WTC11 (cell line): ENCODE results near the gene MIA3.

ENCODE experiments used
- CTCF ChIP-seq: fragments of 200-600 bp; IDR thresholded peaks from 2 replicates; pipeline ENCODE4 v1.8.0; 2022; ENCODE audit warnings: antibody characterized with exemption
- E2F5 ChIP-seq: sonication (generic); formaldehyde crosslinking; IDR thresholded peaks from 2 replicates; pipeline ENCODE4 v1.8.1; 2022; ENCODE audit warnings: mild to moderate bottlenecking, moderate library complexity, missing genetic modification reagents
- JUN ChIP-seq: sonication (generic); formaldehyde crosslinking; IDR thresholded peaks from 2 replicates; pipeline ENCODE4 v1.8.0; 2023; ENCODE audit warnings: mild to moderate bottlenecking, missing genetic modification reagents
- SP1 ChIP-seq: sonication (generic); formaldehyde crosslinking; conservative IDR thresholded peaks from 2 replicates; pipeline ENCODE4 v1.8.1; 2022; ENCODE audit warnings: missing genetic modification reagents
- USF2 ChIP-seq: sonication (generic); formaldehyde crosslinking; IDR thresholded peaks from 2 replicates; pipeline ENCODE4 v1.8.1; 2023; ENCODE audit warnings: mild to moderate bottlenecking, missing genetic modification reagents, moderate library complexity
- ZBTB21 ChIP-seq: sonication (generic); formaldehyde crosslinking; IDR thresholded peaks from 2 replicates; pipeline ENCODE4 v1.8.1; 2023; ENCODE audit warnings: mild to moderate bottlenecking, missing genetic modification reagents, borderline replicate concordance
- ZNF416 ChIP-seq: fragments of 250-450 bp; sonication (Bioruptor Pico); IDR thresholded peaks from 2 replicates; pipeline ENCODE4 v1.9.0; 2021; ENCODE audit warnings: mild to moderate bottlenecking, inconsistent platforms
- ZNF671 ChIP-seq: fragments of 250-450 bp; sonication (Bioruptor Pico); IDR thresholded peaks from 2 replicates; pipeline ENCODE4 v1.8.0; 2021; ENCODE audit warnings: mild to moderate bottlenecking
- TF ChIP-seq, protein P1 (sequence below): sonication (generic); formaldehyde crosslinking; IDR thresholded peaks from 2 replicates; pipeline ENCODE4 v1.8.0; 2022; ENCODE audit warnings: mild to moderate bottlenecking, missing genetic modification reagents

DNA sequence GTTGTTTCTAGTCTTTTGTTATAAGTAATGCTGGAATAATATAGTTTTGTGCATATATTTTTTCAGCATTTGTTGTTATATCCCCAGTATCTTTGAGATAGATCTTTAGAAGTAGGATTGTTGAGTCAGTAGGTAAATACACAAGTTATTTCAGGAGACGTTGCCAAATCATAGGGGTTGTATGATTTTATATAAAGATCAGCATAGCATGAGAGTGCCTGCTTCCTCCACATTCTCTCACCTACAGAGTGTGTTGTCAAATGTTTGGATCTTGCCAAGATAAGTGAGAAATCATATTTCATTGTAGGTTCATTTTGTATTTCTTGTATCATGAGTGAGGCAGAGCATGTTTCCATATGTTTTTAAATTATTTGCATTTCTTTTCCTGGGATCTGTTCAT is 24.6 kb downstream of the MIA3 start:
- TF ChIP-seq E2F5 (no peak), CTCF (no peak), ZNF416 (CRISPR knock-in tag) (no peak), SP1 (CRISPR knock-in tag) (no peak), JUN (CRISPR knock-in tag) (no peak), ZNF671 (CRISPR knock-in tag) (no peak), ZBTB21 (CRISPR knock-in tag) (no peak), USF2 (CRISPR knock-in tag) (no peak)
- TF ChIP-seq, protein P1, sequence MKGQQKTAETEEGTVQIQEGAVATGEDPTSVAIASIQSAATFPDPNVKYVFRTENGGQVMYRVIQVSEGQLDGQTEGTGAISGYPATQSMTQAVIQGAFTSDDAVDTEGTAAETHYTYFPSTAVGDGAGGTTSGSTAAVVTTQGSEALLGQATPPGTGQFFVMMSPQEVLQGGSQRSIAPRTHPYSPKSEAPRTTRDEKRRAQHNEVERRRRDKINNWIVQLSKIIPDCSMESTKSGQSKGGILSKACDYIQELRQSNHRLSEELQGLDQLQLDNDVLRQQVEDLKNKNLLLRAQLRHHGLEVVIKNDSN (CRISPR knock-in tag): no peak
